Measurements from ENCODE around the gene GMCL1.
"Not testable (repeated sequence)": the region's sequence is repeated elsewhere in the genome, so short reads cannot be mapped to it uniquely, and the experiment has no call there.

GMCL1 gene

GRCh38 chr2:69847068-69847828 lies 17.8 kb downstream of the GMCL1 start:
- no peak for DNase-seq (ENCODE audit: low read depth, low spot score)

- no peak for DNase-seq (ENCODE audit: low read depth, low spot score)
These were observed 18.8 kb downstream of the GMCL1 start for GRCh38 chr2:69848186-69848790.

GRCh38 chr2:69858261-69858660 lies 28.8 kb downstream of the GMCL1 start:
- DNase-seq (ENCODE audit: low read depth, low spot score): no peak

GRCh38 chr2:69863298-69863697 lies 33.8 kb downstream of the GMCL1 start:
- no peak for DNase-seq (ENCODE audit: low read depth, low spot score)

GRCh38 chr2:69888451-69888850 lies 59.0 kb downstream of the GMCL1 start:
- DNase-seq (ENCODE audit: low read depth, low spot score): no peak

GRCh38 chr2:69889302-69889701 lies 59.8 kb downstream of the GMCL1 start:
- no peak for DNase-seq (ENCODE audit: low read depth, low spot score)

- DNase-seq (ENCODE audit: low read depth, low spot score): no peak
These were observed 61.4 kb downstream of the GMCL1 start for GRCh38 chr2:69890881-69891280.

GRCh38 chr2:69892838-69893424 lies 63.5 kb downstream of the GMCL1 start:
- DNase-seq (ENCODE audit: low read depth, low spot score): not testable (repeated sequence)

GRCh38 chr2:69893684-69894551 lies 64.5 kb downstream of the GMCL1 start, which contains the start of gene SNRNP27:
Gene SNRNP27, plus strand, starts transcription at chr2:69893956. Its CDS starts 29 bp downstream, at chr2:69893985.
- peak; percentile 38 for DNase-seq (ENCODE audit: low read depth, low spot score)

- DNase-seq (ENCODE audit: low read depth, low spot score): not testable (repeated sequence)
These were observed 65.3 kb downstream of the GMCL1 start for GRCh38 chr2:69894737-69895136.

GRCh38 chr2:69902213-69902922 lies 72.9 kb downstream of the GMCL1 start:
- no peak for DNase-seq (ENCODE audit: low read depth, low spot score)

GRCh38 chr2:69907216-69907615 lies 77.8 kb downstream of the GMCL1 start:
- DNase-seq (ENCODE audit: low read depth, low spot score): no peak

- DNase-seq (ENCODE audit: low read depth, low spot score): no peak
These were observed 82.6 kb downstream of the GMCL1 start for GRCh38 chr2:69911985-69912563.

GRCh38 chr2:69914164-69914949 lies 84.9 kb downstream of the GMCL1 start:
- peak; percentile 99 for DNase-seq (ENCODE audit: low read depth, low spot score)

- DNase-seq (ENCODE audit: low read depth, low spot score): no peak
These were observed 85.8 kb downstream of the GMCL1 start, which contains the start of gene MXD1 for GRCh38 chr2:69914950-69915945. Gene MXD1, plus strand, starts transcription at chr2:69915109. Its CDS starts 222 bp downstream, at chr2:69915331.

GRCh38 chr2:69916106-69916505 lies 86.6 kb downstream of the GMCL1 start:
- no peak for DNase-seq (ENCODE audit: low read depth, low spot score)

- no peak for DNase-seq (ENCODE audit: low read depth, low spot score)
These were observed 88.4 kb downstream of the GMCL1 start for GRCh38 chr2:69917852-69918251.

- DNase-seq (ENCODE audit: low read depth, low spot score): no peak
These were observed 88.9 kb downstream of the GMCL1 start for GRCh38 chr2:69918401-69918800.

- no peak for DNase-seq (ENCODE audit: low read depth, low spot score)
These were observed 93.7 kb downstream of the GMCL1 start for GRCh38 chr2:69923116-69923515.

All from brain pericyte (primary cell).